Endothelial cell of umbilical vein (primary cell): Measurements from ENCODE around the gene IRF1. TPM values are rescaled to one million over a fixed set of nuclear protein-coding genes. Genes with fewer than 3 reads are reported as not detected.

ENCODE experiments used
- BruUV-seq: library from RNA; stranded (reverse); fragments of 400-500 nt; replicated peaks from 2 replicates; lab custom pipeline; 2021; lab: Mats Ljungman, UMichigan
- CTCF ChIA-PET: fragments of 300-600, 350-600 bp; sonication (Branson Sonifier 250); formaldehyde crosslinking; loops from one replicate; lab custom pipeline; 2021; ENCODE audit warnings: antibody characterized with exemption, inconsistent platforms; lab: Charles Lee
- POLR2A ChIA-PET: fragments of 300-600, 350-600 bp; sonication (Branson Sonifier 250); formaldehyde crosslinking; loops from one replicate; lab custom pipeline; 2021; ENCODE audit warnings: antibody characterized with exemption, inconsistent platforms; lab: Charles Lee
- DNase-seq: peaks from one replicate; pipeline ENCODE4 v3.0.0-alpha.2; 2011; ENCODE audit warnings: low read depth, low spot score
- FAIRE-seq: peaks from 2 replicates; lab custom pipeline; 2011; peaks lifted over from hg19 to GRCh38; lab: Jason Lieb, UNC
- H2AFZ ChIP-seq: 2 replicates; pipeline ENCODE4 v1.6.0; 2012; ENCODE audit warnings: low read depth, low read length, control low read depth, inconsistent platforms
- H3K27ac ChIP-seq: 2 replicates; pipeline ENCODE4 v1.5.1; 2011; ENCODE audit warnings: low read depth, mild to moderate bottlenecking, control low read depth, low read length, moderate library complexity; ENCODE audit not compliant: insufficient read depth
- H3K27me3 ChIP-seq, 2 experiments: 2 replicates each; pipeline versions ENCODE4 v1.6.0 to v1.6.1; 2011; ENCODE audit warnings: low read length in 2 of 2, mixed read lengths in 1 of 2; ENCODE audit not compliant: control insufficient read depth in 2 of 2, insufficient read depth in 2 of 2
- H3K36me3 ChIP-seq, 2 experiments: 2 replicates in 1 of 2; 3 replicates in 1 of 2; pipeline ENCODE4 v1.5.1; 2011; ENCODE audit warnings: low read length in 2 of 2, mild to moderate bottlenecking in 1 of 2, moderate library complexity in 1 of 2; ENCODE audit not compliant: control insufficient read depth in 2 of 2, insufficient read depth in 2 of 2; ENCODE audit errors: extremely low read depth in 1 of 2
- H3K4me1 ChIP-seq: 3 replicates; pipeline ENCODE4 v1.5.1; 2011; ENCODE audit warnings: mild to moderate bottlenecking, low read length; ENCODE audit not compliant: control insufficient read depth, insufficient read depth; ENCODE audit errors: extremely low read depth
- H3K4me2 ChIP-seq: 2 replicates; pipeline ENCODE4 v1.6.1; 2011; ENCODE audit warnings: low read length, control low read depth, mixed read lengths; ENCODE audit not compliant: insufficient read depth
- H3K4me3 ChIP-seq, 3 experiments: fragments of 200-600 bp in 1 of 3; sonication (generic), shearing (Covaris generic) in 1 of 3; replicated peaks in 1 of 3; 2 replicates each; pipeline ENCODE4 v1.5.1; 2011 to 2016; ENCODE audit warnings: control low read depth in 3 of 3, low read length in 3 of 3, mild to moderate bottlenecking in 2 of 3, inconsistent platforms in 1 of 3, low read depth in 1 of 3, moderate library complexity in 1 of 3; ENCODE audit not compliant: insufficient read depth in 1 of 3
- H3K79me2 ChIP-seq: 2 replicates; pipeline ENCODE4 v1.6.0; 2012; ENCODE audit warnings: low read length, inconsistent platforms; ENCODE audit not compliant: control insufficient read depth, insufficient read depth
- H3K9ac ChIP-seq: replicated peaks from 2 replicates; pipeline ENCODE3; 2011; ENCODE audit warnings: low read length, control low read depth; ENCODE audit not compliant: insufficient read depth; ENCODE audit errors: extremely low read depth
- H3K9me1 ChIP-seq: replicated peaks from 3 replicates; pipeline ENCODE4 v1.6.0; 2011; ENCODE audit warnings: mild to moderate bottlenecking, low read length; ENCODE audit not compliant: control insufficient read depth, insufficient read depth; ENCODE audit errors: extremely low read depth
- H3K9me3 ChIP-seq: replicated peaks from 2 replicates; pipeline ENCODE4 v1.5.1; 2012; ENCODE audit warnings: low read length, inconsistent platforms; ENCODE audit not compliant: control insufficient read depth, insufficient read depth
- H4K20me1 ChIP-seq: replicated peaks from 2 replicates; pipeline ENCODE3; 2011; ENCODE audit warnings: mild to moderate bottlenecking, low read length; ENCODE audit not compliant: control insufficient read depth, insufficient read depth; ENCODE audit errors: extremely low read depth
- CTCF ChIP-seq, 2 donors: IDR thresholded peaks; 1 replicate in 1 of 2; 2 replicates in 1 of 2; pipeline ENCODE4 v1.5.1; 2011; ENCODE audit warnings: low read length in 2 of 2, mild to moderate bottlenecking in 2 of 2, moderate library complexity in 2 of 2, control low read depth in 1 of 2, inconsistent platforms in 1 of 2, low read depth in 1 of 2; ENCODE audit not compliant: insufficient read depth in 1 of 2; ENCODE audit errors: extremely low read depth in 1 of 2
- EZH2 ChIP-seq: IDR thresholded peaks from 2 replicates; pipeline ENCODE4 v1.6.1; 2012; ENCODE audit warnings: borderline replicate concordance, low read depth, mild to moderate bottlenecking, moderate library complexity, low read length, inconsistent platforms; ENCODE audit not compliant: severe bottlenecking
- FOS ChIP-seq: IDR thresholded peaks from 2 replicates; pipeline ENCODE4 v1.6.1; 2011; ENCODE audit warnings: mild to moderate bottlenecking, low read length, moderate library complexity, borderline replicate concordance; ENCODE audit not compliant: insufficient read depth
- GATA2 ChIP-seq: IDR thresholded peaks from 2 replicates; pipeline ENCODE4 v1.7.0; 2011; ENCODE audit warnings: low read depth, mild to moderate bottlenecking, moderate library complexity, mixed read lengths, low read length; ENCODE audit not compliant: insufficient read length, insufficient read depth
- JUN ChIP-seq: IDR thresholded peaks from 2 replicates; pipeline ENCODE4 v1.6.1; 2011; ENCODE audit warnings: borderline replicate concordance, low read depth; ENCODE audit not compliant: insufficient read length, insufficient read depth
- MAX ChIP-seq: IDR thresholded peaks from 2 replicates; pipeline ENCODE4 v1.6.1; 2011; ENCODE audit not compliant: insufficient read depth, insufficient read length
- MYC ChIP-seq: IDR thresholded peaks from one replicate; pipeline ENCODE4 v1.6.1; 2011; ENCODE audit warnings: mild to moderate bottlenecking, low read depth, low read length
- POLR2A ChIP-seq: IDR thresholded peaks from 2 replicates; pipeline ENCODE4 v1.6.1; 2012; ENCODE audit warnings: low read depth, mild to moderate bottlenecking, control low read depth, low read length
- POLR2AphosphoS5 ChIP-seq: IDR thresholded peaks from 2 replicates; pipeline ENCODE4 v1.6.1; 2012; ENCODE audit warnings: low read depth, mild to moderate bottlenecking, control low read depth, low read length, moderate library complexity; ENCODE audit not compliant: insufficient read depth
- dilution Hi-C: fragments of 300-500 bp; cut with MboI; formaldehyde crosslinking; loops from one replicate; pipeline ENCODE4 v1.15.0; 2019; ENCODE audit warnings: low sequenced_read_pairs; ENCODE audit not compliant: extremely low pct_ligation_motif_present
- intact Hi-C: fragments of 100-400 bp; cut with micrococcal nuclease; formaldehyde crosslinking; loops from one replicate; pipeline ENCODE4 v1.10.0; 2022
- polyA plus RNA-seq, 4 experiments: library from polyadenylated mRNA; depleted of rRNA in 3 of 4; stranded (reverse) in 3 of 4; unstranded in 1 of 4; fragments of >200 nt; gene quantifications; 2 replicates each; pipeline versions ENCODE4 v1.2.1 to v1.2.3, GENCODE V29; 2011 to 2012; ENCODE audit warnings: missing spikeins in 1 of 4
- total RNA-seq: library from RNA; stranded (reverse); gene quantifications from 2 replicates; pipeline ENCODE4 v1.2.3, GENCODE V29; 2021

Gene IRF1
- total and polyA plus RNA-seq, 2 donors (not counting 3 experiments of a cell fraction or from before 2014, with no cell fraction given): 12.3 to 28.0 TPM

DNA sequence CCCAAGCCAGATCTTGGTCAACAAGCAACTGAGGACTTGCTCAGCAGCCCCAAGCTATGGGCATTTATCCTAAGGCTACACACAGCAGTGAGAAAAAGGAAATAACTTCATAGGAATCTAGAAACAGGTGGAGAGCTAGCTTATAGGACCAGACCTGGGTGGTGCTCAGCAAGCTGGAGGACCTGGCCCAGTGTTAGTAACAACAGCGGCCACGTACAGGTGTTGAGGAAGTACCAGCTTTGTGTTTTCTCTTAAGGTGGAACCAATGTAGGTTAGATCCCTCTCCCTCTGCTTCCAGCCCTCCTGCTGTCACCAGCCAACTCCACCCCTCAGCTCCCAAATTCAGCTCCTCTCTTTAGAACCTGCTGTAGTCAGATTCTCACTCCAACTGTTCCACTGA lies 43.4 kb downstream of the IRF1 start:
- no TSS peak for BruUV-seq
- CTCF ChIA-PET: interaction anchor here (1.2 to 1.9 kb wide), 6 partner anchors 8 to 50 kb away, joined by 4 to 8 read pairs (median 5); partner anchors contain the start of gene IRF1
- H3K4me1 ChIP-seq: no peaks in the 10 kb centered on the region
- H3K9me1 ChIP-seq: no peaks in the 10 kb centered on the region
- no peaks in the 10 kb centered on the region for H4K20me1 ChIP-seq
- no peak overlapping the region for H3K9ac ChIP-seq
- dilution Hi-C loops: no loop called here
- intact Hi-C loops: no loop called here
- no peak overlapping the region for H3K4me2 ChIP-seq
- DNase-seq (no peak), FAIRE-seq (no peak)
- no peaks in the 10 kb centered on the region for H3K79me2 ChIP-seq
- no peaks in the 10 kb centered on the region for H3K36me3 ChIP-seq
- no peak overlapping the region for H3K4me3 ChIP-seq
- H2AFZ ChIP-seq: no peak overlapping the region
- POLR2A ChIA-PET: interaction anchor here (0.7 kb wide), 1 partner anchor 291 kb away, joined by 4 read pairs; no protein-coding TSS in a partner anchor
- H3K9me3 ChIP-seq: no peaks in the 10 kb centered on the region
- H3K27ac ChIP-seq: no peak overlapping the region
- no peak for TF ChIP-seq POLR2AphosphoS5
- no peak for TF ChIP-seq MAX
- no peak for TF ChIP-seq JUN
- no peak for TF ChIP-seq EZH2
- no peak for TF ChIP-seq CTCF (IDR thresholded peaks at IDR 0.05; ENCODE audit: extremely low read depth in 1 of 2, insufficient read depth in 1 of 2, low read depth in 1 of 2, low read length in 2 of 2)
- no peak for TF ChIP-seq POLR2A
- TF ChIP-seq GATA2: no peak
- TF ChIP-seq MYC: no peak
- TF ChIP-seq FOS: no peak
- H3K27me3 ChIP-seq: no peaks in the 10 kb centered on the region
